ENCODE results near the gene DIPK1A. TPM values are rescaled to one million over a fixed set of nuclear protein-coding genes. Genes with fewer than 3 reads are reported as not detected.
A peak's percentile ranks its signal among the peaks of the same experiment; 100 is the strongest.

Gene DIPK1A
- total RNA-seq, 4 donors from 2014 or later: 3.1 to 9.9 (median 4.9) TPM

- peaks cover 0 to 30% (median 5%) of the 10 kb centered on the region in 3 donors for H3K36me3 ChIP-seq
- H3K4me1 ChIP-seq: peaks cover 17 to 40% (median 27%) of the 10 kb centered on the region in 3 donors
- intact Hi-C loops (cut with DNase I): no loop called here
- TF ChIP-seq CTCF (IDR thresholded peaks at IDR 0.05) (no peak), POLR2A (IDR thresholded peaks at IDR 0.05) (no peak)
- no peaks in the 10 kb centered on the region for H3K9me3 ChIP-seq
- peak overlapping the region in 3 of 4 donors; percentile 79 to 100 (median 91) for H3K4me3 ChIP-seq
- WGBS, 2 donors: 47 to 62% methylated on average over 4 of the region's 4 CpGs
- DNase-seq: no peak
- H3K27ac ChIP-seq: peak overlapping the region in 2 of 4 donors; percentile 94 to 99
- no peaks in the 10 kb centered on the region for H3K27me3 ChIP-seq
These were observed 129.9 kb downstream of the DIPK1A start for GRCh38 chr1:92831368-92831761.

GRCh38 chr1:92826792-92827191 lies 134.5 kb downstream of the DIPK1A start:
- intact Hi-C loops (cut with DNase I): no loop called here
- TF ChIP-seq POLR2A (IDR thresholded peaks at IDR 0.05) (no peak), CTCF (IDR thresholded peaks at IDR 0.05) (no peak)
- no peak for DNase-seq
- WGBS, 2 donors: 63 to 67% methylated on average over 3 to 5 of the region's 6 CpGs
- H3K9me3 ChIP-seq: no peaks in the 10 kb centered on the region
- no peak overlapping the region for H3K27ac ChIP-seq
- no peaks in the 10 kb centered on the region for H3K27me3 ChIP-seq
- no peak overlapping the region for H3K4me3 ChIP-seq
- no peaks in the 10 kb centered on the region for H3K36me3 ChIP-seq
- H3K4me1 ChIP-seq: peaks cover 0 to 5% (median 0%) of the 10 kb centered on the region in 3 donors

GRCh38 chr1:92822879-92823278 lies 138.4 kb downstream of the DIPK1A start:
- H3K9me3 ChIP-seq: no peaks in the 10 kb centered on the region
- H3K4me1 ChIP-seq: no peaks in the 10 kb centered on the region
- TF ChIP-seq CTCF (IDR thresholded peaks at IDR 0.05): no peak
- no peak for TF ChIP-seq POLR2A (IDR thresholded peaks at IDR 0.05)
- no peak overlapping the region for H3K4me3 ChIP-seq
- no peak for DNase-seq
- no peaks in the 10 kb centered on the region for H3K27me3 ChIP-seq
- H3K36me3 ChIP-seq: no peaks in the 10 kb centered on the region
- no peak overlapping the region for H3K27ac ChIP-seq
- intact Hi-C loops (cut with DNase I): no loop called here
- 81 to 83% methylated on average over 3 of the region's 3 CpGs for WGBS, 2 donors

GRCh38 chr1:92820551-92820950 lies 140.7 kb downstream of the DIPK1A start:
- Histone ChIP-seq H3K9me3 (no peaks in the 10 kb centered on the region), H3K4me3 (no peak overlapping the region), H3K27me3 (no peaks in the 10 kb centered on the region), H3K36me3 (no peaks in the 10 kb centered on the region), H3K4me1 (no peaks in the 10 kb centered on the region), H3K27ac (no peak overlapping the region)
- TF ChIP-seq POLR2A (IDR thresholded peaks at IDR 0.05): no peak
- no peak for TF ChIP-seq CTCF (IDR thresholded peaks at IDR 0.05)
- DNase-seq: no peak
- 89 to 94% methylated on average over 3 of the region's 3 CpGs for WGBS, 2 donors
- intact Hi-C loops (cut with DNase I): no loop called here

GRCh38 chr1:92820024-92820423 lies 141.2 kb downstream of the DIPK1A start:
- Histone ChIP-seq H3K4me1 (no peaks in the 10 kb centered on the region), H3K4me3 (no peak overlapping the region), H3K27ac (no peak overlapping the region), H3K27me3 (no peaks in the 10 kb centered on the region), H3K9me3 (no peaks in the 10 kb centered on the region), H3K36me3 (no peaks in the 10 kb centered on the region)
- no peak for TF ChIP-seq POLR2A (IDR thresholded peaks at IDR 0.05)
- 59 to 69% methylated on average over 3 of the region's 3 CpGs for WGBS, 2 donors
- no peak for DNase-seq
- intact Hi-C loops (cut with DNase I): no loop called here

Data from esophagus squamous epithelium (tissue), 5 donors.